OCI-M1 (cell line): ENCODE results near the gene NUDC.
"Not testable (repeated sequence)": the region's sequence is repeated elsewhere in the genome, so short reads cannot be mapped to it uniquely, and the experiment has no call there.

Experiments used
- DNase-seq: peaks from one replicate; lab custom pipeline; 2025; lab: John Stamatoyannopoulos, UW

Gene NUDC

GRCh38 chr1:26989403-26990109, 68.0 kb downstream of the NUDC start:
- DNase-seq = not testable (repeated sequence)

GRCh38 chr1:26991310-26992116, 70.0 kb downstream of the NUDC start:
- DNase-seq = no peak

- peak; percentile 54 for DNase-seq
Observed at GRCh38 chr1:26993237-26994019, 71.9 kb downstream of the NUDC start, which contains the start of gene TRNP1. TRNP1 (plus strand) TSS chr1:26993692; CDS start chr1:26993787, 95 bp downstream.

GRCh38 chr1:26994020-26994786, 72.7 kb downstream of the NUDC start:
- DNase-seq = no peak

- no peak for DNase-seq
Observed at GRCh38 chr1:26994787-26995517, 73.4 kb downstream of the NUDC start.

GRCh38 chr1:26996024-26996423, 74.5 kb downstream of the NUDC start:
- no peak for DNase-seq
